WTC11 (cell line): Measurements from ENCODE around the gene RTBDN. TPM values are rescaled to one million over a fixed set of nuclear protein-coding genes. Genes with fewer than 3 reads are reported as not detected.

Source experiments
- ATAC-seq: fragments of 200-7000 bp; cut with Tn5 transposase; 2 replicates; pipeline ENCODE4 v1.10.0; 2021; ENCODE audit warnings: mild to moderate bottlenecking, moderate library complexity
- CTCF ChIA-PET: fragments of 300-600 bp; sonication (Branson Sonifier 250); formaldehyde crosslinking; loops from one replicate; lab custom pipeline; 2021; ENCODE audit warnings: antibody characterized with exemption; lab: Charles Lee
- POLR2A ChIA-PET: fragments of 350-600 bp; sonication (Branson Sonifier 250); formaldehyde crosslinking; loops from one replicate; lab custom pipeline; 2021; ENCODE audit warnings: antibody characterized with exemption; lab: Charles Lee
- DNase-seq: peaks from one replicate; pipeline ENCODE4 v3.0.0; 2021; ENCODE audit warnings: low spot score
- H3K27ac Mint-ChIP-seq: 2 replicates; pipeline ENCODE4 v1.8.0; 2021; ENCODE audit warnings: mixed read lengths
- H3K27me3 Mint-ChIP-seq: 2 replicates; pipeline ENCODE4 v1.8.0; 2021; ENCODE audit warnings: low read depth, mild to moderate bottlenecking, moderate library complexity, mixed read lengths
- H3K36me3 Mint-ChIP-seq: 2 replicates; pipeline ENCODE4 v1.8.0; 2021; ENCODE audit warnings: mixed read lengths
- H3K4me1 Mint-ChIP-seq: 2 replicates; pipeline ENCODE4 v1.8.0; 2022; ENCODE audit warnings: mixed read lengths
- H3K4me3 Mint-ChIP-seq: 2 replicates; pipeline ENCODE4 v1.8.0; 2021; ENCODE audit warnings: mild to moderate bottlenecking, moderate library complexity, mixed read lengths
- H3K9me3 Mint-ChIP-seq: 2 replicates; pipeline ENCODE4 v1.8.0; 2021; ENCODE audit warnings: mixed read lengths
- AFF4 ChIP-seq: sonication (generic); formaldehyde crosslinking; IDR thresholded peaks from 2 replicates; pipeline ENCODE4 v1.8.1; 2023; ENCODE audit warnings: mild to moderate bottlenecking, missing genetic modification reagents, borderline replicate concordance
- ATF6 ChIP-seq: sonication (generic); formaldehyde crosslinking; IDR thresholded peaks from 2 replicates; pipeline ENCODE4 v1.8.1; 2023; ENCODE audit warnings: mild to moderate bottlenecking, missing genetic modification reagents
- FOXK1 ChIP-seq: sonication (generic); formaldehyde crosslinking; IDR thresholded peaks from 2 replicates; pipeline ENCODE4 v1.8.0; 2022; ENCODE audit warnings: mild to moderate bottlenecking, moderate library complexity, missing genetic modification reagents
- FOXP1 ChIP-seq: sonication (generic); formaldehyde crosslinking; IDR thresholded peaks from 2 replicates; pipeline ENCODE4 v1.8.0; 2022; ENCODE audit warnings: missing genetic modification reagents, mild to moderate bottlenecking, moderate library complexity, borderline replicate concordance
- HMGA2 ChIP-seq: fragments of 250-450 bp; sonication (Bioruptor Pico); IDR thresholded peaks from 2 replicates; pipeline ENCODE4 v1.4.0; 2021; ENCODE audit warnings: mild to moderate bottlenecking, moderate library complexity
- HMGXB4 ChIP-seq: sonication (generic); formaldehyde crosslinking; IDR thresholded peaks from 2 replicates; pipeline ENCODE4 v1.8.1; 2023; ENCODE audit warnings: mild to moderate bottlenecking, moderate library complexity, missing genetic modification reagents
- MLX ChIP-seq: sonication (generic); formaldehyde crosslinking; IDR thresholded peaks from 2 replicates; pipeline ENCODE4 v1.8.1; 2023; ENCODE audit warnings: mild to moderate bottlenecking, missing genetic modification reagents, moderate library complexity
- NR1H2 ChIP-seq: sonication (generic); formaldehyde crosslinking; IDR thresholded peaks from 2 replicates; pipeline ENCODE4 v1.9.0; 2021; ENCODE audit warnings: mild to moderate bottlenecking, moderate library complexity, missing genetic modification reagents
- NR3C1 ChIP-seq: sonication (generic); formaldehyde crosslinking; conservative IDR thresholded peaks from 2 replicates; pipeline ENCODE4 v1.8.1; 2023; ENCODE audit warnings: low read depth, mild to moderate bottlenecking, missing genetic modification reagents
- OVOL2 ChIP-seq: fragments of 250-450 bp; sonication (Bioruptor Pico); IDR thresholded peaks from 2 replicates; pipeline ENCODE4 v1.9.0; 2021; ENCODE audit warnings: mild to moderate bottlenecking, borderline replicate concordance
- PREB ChIP-seq: sonication (generic); formaldehyde crosslinking; IDR thresholded peaks from 2 replicates; pipeline ENCODE4 v1.8.1; 2022; ENCODE audit warnings: mild to moderate bottlenecking, missing genetic modification reagents, moderate library complexity, borderline replicate concordance
- SP1 ChIP-seq: sonication (generic); formaldehyde crosslinking; conservative IDR thresholded peaks from 2 replicates; pipeline ENCODE4 v1.8.1; 2022; ENCODE audit warnings: missing genetic modification reagents
- ZNF121 ChIP-seq: sonication (generic); formaldehyde crosslinking; IDR thresholded peaks from 2 replicates; pipeline ENCODE4 v1.8.0; 2023; ENCODE audit warnings: missing genetic modification reagents
- ZNF416 ChIP-seq: fragments of 250-450 bp; sonication (Bioruptor Pico); IDR thresholded peaks from 2 replicates; pipeline ENCODE4 v1.9.0; 2021; ENCODE audit warnings: mild to moderate bottlenecking, inconsistent platforms
- ZNF425 ChIP-seq: fragments of 250-450 bp; sonication (Bioruptor Pico); conservative IDR thresholded peaks from 2 replicates; pipeline ENCODE4 v1.9.0; 2021; ENCODE audit warnings: mild to moderate bottlenecking
- total RNA-seq: library from RNA; stranded (reverse); gene quantifications from 3 replicates; pipeline ENCODE4 v1.2.3, GENCODE V29; 2021
- TF ChIP-seq, protein P1 (sequence below): fragments of 200-600 bp; IDR thresholded peaks from 2 replicates; pipeline ENCODE4 v1.8.0; 2022; ENCODE audit warnings: antibody characterized with exemption
- TF ChIP-seq, protein P2 (sequence below): fragments of 250-450 bp; sonication (Bioruptor Pico); IDR thresholded peaks from 2 replicates; pipeline ENCODE4 v1.9.0; 2021; ENCODE audit warnings: mild to moderate bottlenecking

Gene RTBDN
- total RNA-seq, 1 experiment from 2014 or later, result 2.4 TPM

GRCh38 chr19:12838886-12839756 is 4.7 kb upstream of the RTBDN start:
- H3K4me3 Mint-ChIP-seq, result peak overlapping the region; percentile 79
- H3K27ac Mint-ChIP-seq, result peak overlapping the region; percentile 61; the same call in 1 of the 2 replicates
- CTCF ChIA-PET, result interaction anchor here (0.9 to 1.7 kb wide), 3 partner anchors 8 to 73 kb away, joined by 5 to 8 read pairs (median 5); no protein-coding TSS in a partner anchor
- DNase-seq (no peak), ATAC-seq (no peak)
- POLR2A ChIA-PET, result interaction anchor here (0.6 kb wide), 1 partner anchor 98 kb away, joined by 3 read pairs; no protein-coding TSS in a partner anchor
- no peaks in the 10 kb centered on the region for H3K9me3 Mint-ChIP-seq
- peaks cover 42% of the 10 kb centered on the region for H3K4me1 Mint-ChIP-seq
- H3K36me3 Mint-ChIP-seq, result peaks cover 5% of the 10 kb centered on the region
- peaks cover 39% of the 10 kb centered on the region for H3K27me3 Mint-ChIP-seq
- no peak for TF ChIP-seq FOXK1 (CRISPR knock-in tag)
- no peak for TF ChIP-seq PREB
- TF ChIP-seq HMGXB4 (CRISPR knock-in tag), result no peak
- TF ChIP-seq MLX (CRISPR knock-in tag), result no peak
- TF ChIP-seq ZNF416 (CRISPR knock-in tag), result no peak
- TF ChIP-seq AFF4 (CRISPR knock-in tag), result no peak
- no peak for TF ChIP-seq NR1H2 (CRISPR knock-in tag)
- TF ChIP-seq OVOL2 (CRISPR knock-in tag), result no peak
- 0 out of 2 replicates have a peak, but pooled peaks have one; percentile 2 for TF ChIP-seq ZNF121

GRCh38 chr19:12838182-12838885 is 4.0 kb upstream of the RTBDN start, which contains the start of gene MAST1:
Gene MAST1 (plus strand): TSS chr19:12838515. CDS start chr19:12838573, 58 bp downstream.
- DNase-seq (peak; percentile 74), ATAC-seq (peak; percentile 9)
- H3K9me3 Mint-ChIP-seq, result no peaks in the 10 kb centered on the region
- CTCF ChIA-PET, result interaction anchor here (0.9 to 1.7 kb wide), 3 partner anchors 9 to 72 kb away, joined by 5 to 8 read pairs (median 5); no protein-coding TSS in a partner anchor
- POLR2A ChIA-PET, result interaction anchor here (0.6 kb wide), 1 partner anchor 99 kb away, joined by 3 read pairs; no protein-coding TSS in a partner anchor
- peak within 1 kb of the TSS; percentile 79 for H3K4me3 Mint-ChIP-seq
- peaks cover 40% of the 10 kb centered on the region for H3K27me3 Mint-ChIP-seq
- peak within 1 kb of the TSS; percentile 61; the same call in 1 of the 2 replicates for H3K27ac Mint-ChIP-seq
- peaks cover 5% of the 10 kb centered on the region for H3K36me3 Mint-ChIP-seq
- H3K4me1 Mint-ChIP-seq, result peaks cover 44% of the 10 kb centered on the region
- TF ChIP-seq NR1H2 (CRISPR knock-in tag), result no peak
- TF ChIP-seq FOXP1, result no peak
- TF ChIP-seq, protein P1, sequence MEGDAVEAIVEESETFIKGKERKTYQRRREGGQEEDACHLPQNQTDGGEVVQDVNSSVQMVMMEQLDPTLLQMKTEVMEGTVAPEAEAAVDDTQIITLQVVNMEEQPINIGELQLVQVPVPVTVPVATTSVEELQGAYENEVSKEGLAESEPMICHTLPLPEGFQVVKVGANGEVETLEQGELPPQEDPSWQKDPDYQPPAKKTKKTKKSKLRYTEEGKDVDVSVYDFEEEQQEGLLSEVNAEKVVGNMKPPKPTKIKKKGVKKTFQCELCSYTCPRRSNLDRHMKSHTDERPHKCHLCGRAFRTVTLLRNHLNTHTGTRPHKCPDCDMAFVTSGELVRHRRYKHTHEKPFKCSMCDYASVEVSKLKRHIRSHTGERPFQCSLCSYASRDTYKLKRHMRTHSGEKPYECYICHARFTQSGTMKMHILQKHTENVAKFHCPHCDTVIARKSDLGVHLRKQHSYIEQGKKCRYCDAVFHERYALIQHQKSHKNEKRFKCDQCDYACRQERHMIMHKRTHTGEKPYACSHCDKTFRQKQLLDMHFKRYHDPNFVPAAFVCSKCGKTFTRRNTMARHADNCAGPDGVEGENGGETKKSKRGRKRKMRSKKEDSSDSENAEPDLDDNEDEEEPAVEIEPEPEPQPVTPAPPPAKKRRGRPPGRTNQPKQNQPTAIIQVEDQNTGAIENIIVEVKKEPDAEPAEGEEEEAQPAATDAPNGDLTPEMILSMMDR, result peak; percentile 72; the same call in 1 of the 2 replicates
- TF ChIP-seq, protein P2, sequence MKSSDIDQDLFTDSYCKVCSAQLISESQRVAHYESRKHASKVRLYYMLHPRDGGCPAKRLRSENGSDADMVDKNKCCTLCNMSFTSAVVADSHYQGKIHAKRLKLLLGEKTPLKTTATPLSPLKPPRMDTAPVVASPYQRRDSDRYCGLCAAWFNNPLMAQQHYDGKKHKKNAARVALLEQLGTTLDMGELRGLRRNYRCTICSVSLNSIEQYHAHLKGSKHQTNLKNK, result no peak
- no peak for TF ChIP-seq NR3C1 (CRISPR knock-in tag)
- TF ChIP-seq ATF6 (CRISPR knock-in tag), result no peak
- no peak for TF ChIP-seq HMGA2
- TF ChIP-seq ZNF425 (CRISPR knock-in tag), result no peak
- TF ChIP-seq SP1, result peak; percentile 86
